ENCODE data around the gene VNN1. TPM values are rescaled to one million over a fixed set of nuclear protein-coding genes. Genes with fewer than 3 reads are reported as not detected.

VNN1 gene
- total RNA-seq, 4 donors from 2014 or later: 2.5 to 21.4 (median 6.0) TPM

- ATAC-seq (ENCODE audit: low FRiP score) (no peak), DNase-seq (ENCODE audit: low spot score) (no peak)
- no peak for TF ChIP-seq CTCF (IDR thresholded peaks at IDR 0.05)
Observed at GRCh38 chr6:132750455-132751248, 36.8 kb upstream of the VNN1 start.

GRCh38 chr6:132749111-132749510, 35.3 kb upstream of the VNN1 start:
- no peak for ATAC-seq (ENCODE audit: low FRiP score)
- DNase-seq (ENCODE audit: low spot score): no peak

GRCh38 chr6:132748446-132748845, 34.6 kb upstream of the VNN1 start:
- no peak for TF ChIP-seq CTCF (IDR thresholded peaks at IDR 0.05)
- no peak for DNase-seq (ENCODE audit: low spot score)
- no peak for ATAC-seq (ENCODE audit: low FRiP score)

More at GRCh38 chr6:132749111-132749510, 35.3 kb upstream of the VNN1 start:
- TF ChIP-seq CTCF (IDR thresholded peaks at IDR 0.05): no peak

GRCh38 chr6:132746048-132746447, 32.2 kb upstream of the VNN1 start:
- no peak for TF ChIP-seq CTCF (IDR thresholded peaks at IDR 0.05)
- DNase-seq (ENCODE audit: low spot score) (no peak), ATAC-seq (ENCODE audit: low FRiP score) (peak; percentile 55)

GRCh38 chr6:132742495-132742894, 28.6 kb upstream of the VNN1 start:
- ATAC-seq (ENCODE audit: low FRiP score) (no peak), DNase-seq (ENCODE audit: low spot score) (no peak)
- TF ChIP-seq CTCF (IDR thresholded peaks at IDR 0.05): no peak

- no peak for TF ChIP-seq CTCF (IDR thresholded peaks at IDR 0.05)
- DNase-seq (ENCODE audit: low spot score) (no peak), ATAC-seq (ENCODE audit: low FRiP score) (no peak)
Observed at GRCh38 chr6:132741281-132741680, 27.4 kb upstream of the VNN1 start.

- DNase-seq (ENCODE audit: low spot score) (no peak), ATAC-seq (ENCODE audit: low FRiP score) (peak; percentile 78)
- TF ChIP-seq CTCF (IDR thresholded peaks at IDR 0.05): no peak
Observed at GRCh38 chr6:132736239-132736638, 22.4 kb upstream of the VNN1 start.
